ENCODE data around the gene DPEP2NB.
A peak's percentile ranks its signal among the peaks of the same experiment; 100 is the strongest.

The DPEP2NB gene

GRCh38 chr16:67971111-67971510, 44.6 kb downstream of the DPEP2NB start:
- Histone ChIP-seq H3K36me3 (ENCODE audit: control insufficient read depth, low read length) (no peaks in the 10 kb centered on the region), H3K4me2 (ENCODE audit: low read length) (no peak overlapping the region), H3K79me2 (ENCODE audit: control insufficient read depth, low read length) (0 out of 2 replicates have a peak, but pooled peaks cover 6% of the 10 kb centered on the region), H3K4me1 (ENCODE audit: control insufficient read depth, low read length) (peaks cover 39% of the 10 kb centered on the region), H3K9me2 (replicated peaks; ENCODE audit: control insufficient read depth, low read length) (no peaks in the 10 kb centered on the region), H4K20me1 (ENCODE audit: control insufficient read depth, insufficient read depth, low read depth, low read length) (no peaks in the 10 kb centered on the region), H3K4me3 (ENCODE audit: low read length) (no peak overlapping the region), H3F3A (ENCODE audit: control insufficient read depth, insufficient read depth) (no peaks in the 10 kb centered on the region), H3K27ac (ENCODE audit: low read depth, low read length) (no peak overlapping the region), H3K9me3 (ENCODE audit: control insufficient read depth, insufficient read depth, low read length) (no peaks in the 10 kb centered on the region), H3K27me3 (ENCODE audit: control insufficient read depth, low read length) (peaks cover 14% of the 10 kb centered on the region)
- TF ChIP-seq, protein P1, sequence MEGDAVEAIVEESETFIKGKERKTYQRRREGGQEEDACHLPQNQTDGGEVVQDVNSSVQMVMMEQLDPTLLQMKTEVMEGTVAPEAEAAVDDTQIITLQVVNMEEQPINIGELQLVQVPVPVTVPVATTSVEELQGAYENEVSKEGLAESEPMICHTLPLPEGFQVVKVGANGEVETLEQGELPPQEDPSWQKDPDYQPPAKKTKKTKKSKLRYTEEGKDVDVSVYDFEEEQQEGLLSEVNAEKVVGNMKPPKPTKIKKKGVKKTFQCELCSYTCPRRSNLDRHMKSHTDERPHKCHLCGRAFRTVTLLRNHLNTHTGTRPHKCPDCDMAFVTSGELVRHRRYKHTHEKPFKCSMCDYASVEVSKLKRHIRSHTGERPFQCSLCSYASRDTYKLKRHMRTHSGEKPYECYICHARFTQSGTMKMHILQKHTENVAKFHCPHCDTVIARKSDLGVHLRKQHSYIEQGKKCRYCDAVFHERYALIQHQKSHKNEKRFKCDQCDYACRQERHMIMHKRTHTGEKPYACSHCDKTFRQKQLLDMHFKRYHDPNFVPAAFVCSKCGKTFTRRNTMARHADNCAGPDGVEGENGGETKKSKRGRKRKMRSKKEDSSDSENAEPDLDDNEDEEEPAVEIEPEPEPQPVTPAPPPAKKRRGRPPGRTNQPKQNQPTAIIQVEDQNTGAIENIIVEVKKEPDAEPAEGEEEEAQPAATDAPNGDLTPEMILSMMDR (IDR thresholded peaks at IDR 0.05; ENCODE audit: low read depth, low read length, poor library complexity, severe bottlenecking), result no peak
- no peak for TF ChIP-seq EZH2phosphoT487 (IDR thresholded peaks at IDR 0.05; ENCODE audit: borderline replicate concordance, low read length)

DNA sequence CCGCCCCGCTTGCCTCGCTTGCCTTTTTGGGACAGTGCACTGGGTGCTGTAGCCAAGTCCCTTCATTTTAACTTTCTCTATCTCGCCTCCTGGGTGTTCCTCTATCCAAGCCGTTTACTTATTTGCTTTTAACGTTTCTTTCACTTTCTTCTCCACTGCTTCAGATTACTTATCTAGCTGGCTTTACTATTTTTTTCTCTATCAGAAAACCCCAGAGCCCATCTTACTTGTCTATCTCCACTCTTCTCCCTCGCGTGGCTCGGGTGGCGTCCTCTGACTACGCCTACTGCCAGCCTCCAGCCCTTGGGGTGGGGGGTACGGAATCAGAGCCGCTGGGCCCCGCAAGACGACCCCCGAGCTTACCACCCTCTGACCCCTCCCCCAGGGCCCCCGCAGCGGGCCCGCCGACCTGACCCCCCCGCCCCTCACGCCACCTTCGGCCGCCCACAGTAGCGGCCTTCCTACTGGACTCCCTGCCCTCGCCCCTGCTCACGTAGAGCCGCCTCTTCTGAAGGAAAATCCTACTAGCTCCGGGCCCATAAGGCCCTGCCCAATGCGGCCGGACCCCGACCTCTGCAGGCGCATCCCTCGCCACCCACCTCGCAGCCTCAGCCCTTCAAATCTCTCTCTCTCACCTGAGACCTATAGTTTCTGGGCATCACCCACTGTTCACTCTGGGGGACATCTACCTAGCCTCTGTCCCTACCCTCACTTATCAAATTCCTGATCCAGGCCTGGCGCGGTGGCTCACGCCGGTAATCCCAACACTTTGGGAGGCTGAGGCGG, 46.3 kb downstream of the DPEP2NB start:
- Histone ChIP-seq H3K79me2 (ENCODE audit: control insufficient read depth, low read length) (0 out of 2 replicates have a peak, but pooled peaks cover 6% of the 10 kb centered on the region), H3F3A (ENCODE audit: control insufficient read depth, insufficient read depth) (peaks cover 7% of the 10 kb centered on the region; the same call in 1 of the 2 replicates), H3K4me3 (ENCODE audit: low read length) (peak overlapping the region; percentile 75), H3K9me2 (replicated peaks; ENCODE audit: control insufficient read depth, low read length) (no peaks in the 10 kb centered on the region), H3K27me3 (ENCODE audit: control insufficient read depth, low read length) (peaks cover 1% of the 10 kb centered on the region), H3K4me1 (ENCODE audit: control insufficient read depth, low read length) (peaks cover 29% of the 10 kb centered on the region), H3K36me3 (ENCODE audit: control insufficient read depth, low read length) (no peaks in the 10 kb centered on the region), H3K4me2 (ENCODE audit: low read length) (peak overlapping the region; percentile 94), H3K27ac (ENCODE audit: low read depth, low read length) (no peak overlapping the region), H4K20me1 (ENCODE audit: control insufficient read depth, insufficient read depth, low read depth, low read length) (0 out of 2 replicates have a peak, but pooled peaks cover 3% of the 10 kb centered on the region), H3K9me3 (ENCODE audit: control insufficient read depth, insufficient read depth, low read length) (no peaks in the 10 kb centered on the region)
- no peak for TF ChIP-seq EZH2phosphoT487 (IDR thresholded peaks at IDR 0.05; ENCODE audit: borderline replicate concordance, low read length)
- TF ChIP-seq, protein P1 (IDR thresholded peaks at IDR 0.05; ENCODE audit: low read depth, low read length, poor library complexity, severe bottlenecking), result no peak

DNA sequence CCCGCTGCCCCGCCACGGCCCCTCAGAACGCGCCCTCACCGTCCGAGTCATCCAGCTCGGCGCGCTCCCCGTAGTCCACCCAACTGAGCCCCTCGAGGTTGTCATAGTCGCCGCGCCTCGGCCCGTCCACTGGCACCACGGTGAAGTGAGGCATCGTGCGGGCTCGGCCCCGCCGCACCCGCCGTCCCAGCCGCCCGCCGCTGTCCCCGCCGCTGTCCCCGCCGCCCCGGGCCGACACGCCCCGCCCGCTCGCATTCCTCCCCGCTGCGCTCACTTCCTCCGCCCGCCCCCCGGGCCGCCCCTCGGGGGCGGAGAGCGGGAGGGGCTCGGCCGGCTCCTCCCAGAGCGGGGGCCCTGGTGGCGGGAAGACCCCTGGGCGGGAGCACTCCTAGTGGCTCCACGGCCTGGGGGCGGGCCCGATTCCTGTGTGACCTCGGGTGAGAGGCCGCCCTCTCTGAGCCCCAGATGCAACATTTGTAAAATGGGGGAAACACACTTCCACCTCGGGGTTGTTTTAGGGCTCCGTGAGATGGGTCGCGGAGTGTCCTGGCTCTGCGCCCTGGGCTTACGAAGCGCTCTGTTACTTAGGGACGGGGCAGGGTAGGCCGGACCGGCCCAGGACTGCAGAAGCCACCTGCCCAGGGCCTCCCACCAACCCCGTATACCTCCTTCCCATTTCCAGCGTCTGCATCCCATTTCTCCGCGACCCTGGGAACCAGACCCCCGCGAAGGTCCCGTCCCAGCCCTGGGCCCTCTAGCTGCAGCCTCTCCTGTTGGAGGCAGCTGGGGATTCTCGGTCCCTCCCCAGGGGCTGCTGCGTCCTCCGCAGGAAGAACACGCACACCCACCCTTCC, 47.1 kb downstream of the DPEP2NB start, which contains the start of gene SLC12A4:
Gene SLC12A4 (minus strand): TSS at position 238 of the 854 bp plus-strand sequence. CDS start 84 bp downstream, at position 154.
- peaks cover 7% of the 10 kb centered on the region; the same call in 1 of the 2 replicates for H3F3A ChIP-seq (ENCODE audit: control insufficient read depth, insufficient read depth)
- no peak within 1 kb of the TSS for H3K27ac ChIP-seq (ENCODE audit: low read depth, low read length)
- TF ChIP-seq, protein P1 (IDR thresholded peaks at IDR 0.05; ENCODE audit: low read depth, low read length, poor library complexity, severe bottlenecking), result peak; percentile 16
- TF ChIP-seq EZH2phosphoT487 (IDR thresholded peaks at IDR 0.05; ENCODE audit: borderline replicate concordance, low read length), result no peak
- H3K4me3 ChIP-seq (ENCODE audit: low read length), result peak within 1 kb of the TSS; percentile 75
- no peaks in the 10 kb centered on the region for H3K36me3 ChIP-seq (ENCODE audit: control insufficient read depth, low read length)
- H3K27me3 ChIP-seq (ENCODE audit: control insufficient read depth, low read length), result no peaks in the 10 kb centered on the region
- H3K4me2 ChIP-seq (ENCODE audit: low read length), result peak within 1 kb of the TSS; percentile 94
- 0 out of 2 replicates have a peak, but pooled peaks cover 3% of the 10 kb centered on the region for H4K20me1 ChIP-seq (ENCODE audit: control insufficient read depth, insufficient read depth, low read depth, low read length)
- no peaks in the 10 kb centered on the region for H3K9me3 ChIP-seq (ENCODE audit: control insufficient read depth, insufficient read depth, low read length)
- peaks cover 29% of the 10 kb centered on the region for H3K4me1 ChIP-seq (ENCODE audit: control insufficient read depth, low read length)
- H3K79me2 ChIP-seq (ENCODE audit: control insufficient read depth, low read length), result 0 out of 2 replicates have a peak, but pooled peaks cover 6% of the 10 kb centered on the region
- H3K9me2 ChIP-seq (replicated peaks; ENCODE audit: control insufficient read depth, low read length), result no peaks in the 10 kb centered on the region

Measured in DOHH2 (cell line).